Erythroblast (primary cell): Measurements from ENCODE around the gene SNTB2.

Source experiments
- GATA1 ChIP-seq: IDR thresholded peaks from 2 replicates; pipeline ENCODE4 v1.6.1; 2011; ENCODE audit warnings: low read depth, mild to moderate bottlenecking, control low read depth, low read length, moderate library complexity
- POLR2A ChIP-seq: IDR thresholded peaks from 2 replicates; pipeline ENCODE4 v1.6.1; 2011; ENCODE audit warnings: mild to moderate bottlenecking, low read length

DNA sequence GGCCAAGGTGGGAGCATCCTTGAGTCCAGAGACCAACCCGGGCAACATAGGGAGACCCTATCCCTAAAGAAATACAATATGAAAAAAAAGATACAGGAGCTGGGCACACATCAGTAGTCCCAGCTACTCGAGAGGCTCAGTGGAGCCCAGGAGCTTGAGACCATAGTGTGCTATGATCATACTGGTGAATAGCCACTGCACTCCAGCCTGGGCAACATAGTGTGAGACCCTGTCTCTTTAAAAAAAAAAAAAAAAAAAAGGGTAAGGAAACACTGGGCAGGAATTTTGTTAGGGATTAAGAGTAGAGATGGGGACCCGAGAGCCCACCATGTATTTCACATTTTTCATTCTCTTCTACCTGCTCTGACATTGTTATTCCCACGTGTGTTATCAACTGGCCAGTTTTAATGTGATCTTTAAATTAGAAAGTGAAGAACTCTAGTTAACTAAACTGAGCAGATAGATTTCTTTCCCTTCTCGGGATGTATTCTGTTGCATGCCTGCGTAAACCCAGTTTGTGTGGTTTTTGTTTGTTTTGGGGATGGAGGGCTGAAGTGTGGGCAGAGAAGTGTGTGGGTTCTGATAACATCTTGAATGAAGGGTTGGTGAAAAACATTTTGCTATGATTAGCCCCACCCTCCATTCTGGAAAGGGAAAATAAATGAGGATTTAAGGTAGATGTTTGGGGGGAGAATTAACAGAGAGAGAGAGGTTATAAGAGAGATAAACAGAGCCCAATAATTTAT, 17.2 kb upstream of the SNTB2 start:
- no peak for TF ChIP-seq POLR2A
- TF ChIP-seq GATA1, result no peak
